Measurements from ENCODE around the gene STBD1. TPM values are rescaled to one million over a fixed set of nuclear protein-coding genes. Genes with fewer than 3 reads are reported as not detected.

Gene STBD1
- polyA plus RNA-seq, 1 donor from 2014 or later, result not detected

DNA sequence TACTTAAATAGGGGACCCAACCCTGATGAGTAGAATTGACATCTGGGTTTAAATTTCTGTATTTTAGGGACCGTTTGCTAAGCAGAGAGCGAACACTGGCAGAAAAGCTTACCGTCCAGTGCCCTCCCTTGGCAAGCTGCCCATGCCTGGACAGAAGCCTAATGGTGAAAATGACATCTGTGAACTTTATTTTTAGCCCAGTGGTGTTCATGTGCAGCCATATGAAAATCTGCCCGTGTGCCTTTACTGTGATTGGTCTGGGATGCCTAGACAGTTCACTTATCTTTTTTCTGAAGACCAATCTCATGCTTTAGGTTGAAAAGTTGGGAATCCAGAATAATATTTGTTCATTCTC lies 1.1 kb downstream of the STBD1 start:
- Histone ChIP-seq H3K4me3 (ENCODE audit: low read length) (no peak overlapping the region), H3K9me3 (ENCODE audit: low read length) (no peaks in the 10 kb centered on the region), H3K27ac (ENCODE audit: low read length) (no peak overlapping the region), H3K36me3 (ENCODE audit: insufficient read depth, low read length) (no peaks in the 10 kb centered on the region), H3K79me2 (replicated peaks; ENCODE audit: insufficient read depth, low read length) (no peaks in the 10 kb centered on the region), H4K20me1 (ENCODE audit: insufficient read depth) (no peaks in the 10 kb centered on the region), H3F3A (ENCODE audit: insufficient read depth, low read length, poor library complexity, severe bottlenecking) (no peaks in the 10 kb centered on the region), H3K27me3 (ENCODE audit: insufficient read depth, low read depth, low read length) (peaks cover 31% of the 10 kb centered on the region), H3K9me2 (ENCODE audit: insufficient read depth, low read length) (no peaks in the 10 kb centered on the region), H3K9ac (ENCODE audit: low read length) (no peak overlapping the region), H2AFZ (ENCODE audit: low read depth, low read length) (no peak overlapping the region), H3K4me2 (ENCODE audit: low read length) (no peak overlapping the region)
- TF ChIP-seq POLR2AphosphoS5 (IDR thresholded peaks at IDR 0.05), result no peak
- TF ChIP-seq, protein P1, sequence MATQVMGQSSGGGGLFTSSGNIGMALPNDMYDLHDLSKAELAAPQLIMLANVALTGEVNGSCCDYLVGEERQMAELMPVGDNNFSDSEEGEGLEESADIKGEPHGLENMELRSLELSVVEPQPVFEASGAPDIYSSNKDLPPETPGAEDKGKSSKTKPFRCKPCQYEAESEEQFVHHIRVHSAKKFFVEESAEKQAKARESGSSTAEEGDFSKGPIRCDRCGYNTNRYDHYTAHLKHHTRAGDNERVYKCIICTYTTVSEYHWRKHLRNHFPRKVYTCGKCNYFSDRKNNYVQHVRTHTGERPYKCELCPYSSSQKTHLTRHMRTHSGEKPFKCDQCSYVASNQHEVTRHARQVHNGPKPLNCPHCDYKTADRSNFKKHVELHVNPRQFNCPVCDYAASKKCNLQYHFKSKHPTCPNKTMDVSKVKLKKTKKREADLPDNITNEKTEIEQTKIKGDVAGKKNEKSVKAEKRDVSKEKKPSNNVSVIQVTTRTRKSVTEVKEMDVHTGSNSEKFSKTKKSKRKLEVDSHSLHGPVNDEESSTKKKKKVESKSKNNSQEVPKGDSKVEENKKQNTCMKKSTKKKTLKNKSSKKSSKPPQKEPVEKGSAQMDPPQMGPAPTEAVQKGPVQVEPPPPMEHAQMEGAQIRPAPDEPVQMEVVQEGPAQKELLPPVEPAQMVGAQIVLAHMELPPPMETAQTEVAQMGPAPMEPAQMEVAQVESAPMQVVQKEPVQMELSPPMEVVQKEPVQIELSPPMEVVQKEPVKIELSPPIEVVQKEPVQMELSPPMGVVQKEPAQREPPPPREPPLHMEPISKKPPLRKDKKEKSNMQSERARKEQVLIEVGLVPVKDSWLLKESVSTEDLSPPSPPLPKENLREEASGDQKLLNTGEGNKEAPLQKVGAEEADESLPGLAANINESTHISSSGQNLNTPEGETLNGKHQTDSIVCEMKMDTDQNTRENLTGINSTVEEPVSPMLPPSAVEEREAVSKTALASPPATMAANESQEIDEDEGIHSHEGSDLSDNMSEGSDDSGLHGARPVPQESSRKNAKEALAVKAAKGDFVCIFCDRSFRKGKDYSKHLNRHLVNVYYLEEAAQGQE (IDR thresholded peaks at IDR 0.05; ENCODE audit: borderline replicate concordance), result no peak
- TF ChIP-seq TAF1 (IDR thresholded peaks at IDR 0.05; ENCODE audit: low read depth), result no peak
- no peak for TF ChIP-seq EP300 (conservative IDR thresholded peaks at IDR 0.05; ENCODE audit: poor library complexity, severe bottlenecking)
- no peak for TF ChIP-seq MXI1 (conservative IDR thresholded peaks at IDR 0.05; ENCODE audit: poor library complexity, severe bottlenecking)
- TF ChIP-seq RAD21 (conservative IDR thresholded peaks at IDR 0.05), result no peak
- TF ChIP-seq EZH2 (IDR thresholded peaks at IDR 0.05; ENCODE audit: borderline replicate concordance, insufficient read depth, low read length, poor library complexity, severe bottlenecking), result no peak
- TF ChIP-seq, protein P2, sequence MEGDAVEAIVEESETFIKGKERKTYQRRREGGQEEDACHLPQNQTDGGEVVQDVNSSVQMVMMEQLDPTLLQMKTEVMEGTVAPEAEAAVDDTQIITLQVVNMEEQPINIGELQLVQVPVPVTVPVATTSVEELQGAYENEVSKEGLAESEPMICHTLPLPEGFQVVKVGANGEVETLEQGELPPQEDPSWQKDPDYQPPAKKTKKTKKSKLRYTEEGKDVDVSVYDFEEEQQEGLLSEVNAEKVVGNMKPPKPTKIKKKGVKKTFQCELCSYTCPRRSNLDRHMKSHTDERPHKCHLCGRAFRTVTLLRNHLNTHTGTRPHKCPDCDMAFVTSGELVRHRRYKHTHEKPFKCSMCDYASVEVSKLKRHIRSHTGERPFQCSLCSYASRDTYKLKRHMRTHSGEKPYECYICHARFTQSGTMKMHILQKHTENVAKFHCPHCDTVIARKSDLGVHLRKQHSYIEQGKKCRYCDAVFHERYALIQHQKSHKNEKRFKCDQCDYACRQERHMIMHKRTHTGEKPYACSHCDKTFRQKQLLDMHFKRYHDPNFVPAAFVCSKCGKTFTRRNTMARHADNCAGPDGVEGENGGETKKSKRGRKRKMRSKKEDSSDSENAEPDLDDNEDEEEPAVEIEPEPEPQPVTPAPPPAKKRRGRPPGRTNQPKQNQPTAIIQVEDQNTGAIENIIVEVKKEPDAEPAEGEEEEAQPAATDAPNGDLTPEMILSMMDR (IDR thresholded peaks at IDR 0.05; ENCODE audit: poor library complexity, severe bottlenecking), result no peak
- TF ChIP-seq SMC3 (conservative IDR thresholded peaks at IDR 0.05; ENCODE audit: poor library complexity), result no peak

DNA sequence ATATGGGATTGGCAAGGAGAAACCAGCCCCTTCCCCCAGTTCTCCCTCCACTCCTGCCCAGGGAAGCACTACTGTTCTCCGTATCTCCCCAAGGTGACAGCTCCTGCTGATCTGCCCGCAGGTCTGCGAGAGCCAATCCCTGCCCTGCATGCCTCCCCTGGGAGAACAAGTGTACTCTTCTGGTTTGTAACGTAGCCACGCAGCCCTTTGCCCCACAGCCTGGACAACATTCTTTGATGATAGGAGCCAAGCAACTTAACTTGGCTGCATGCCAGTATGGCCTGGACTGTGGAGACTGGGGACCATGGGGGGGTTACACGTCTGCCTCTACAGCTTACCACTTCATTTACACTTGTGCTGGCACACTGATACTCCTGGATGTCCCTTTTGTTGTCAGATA lies 2.0 kb downstream of the STBD1 start:
- H3K27ac ChIP-seq (ENCODE audit: low read length), result no peak overlapping the region
- no peaks in the 10 kb centered on the region for H3F3A ChIP-seq (ENCODE audit: insufficient read depth, low read length, poor library complexity, severe bottlenecking)
- H3K79me2 ChIP-seq (replicated peaks; ENCODE audit: insufficient read depth, low read length), result no peaks in the 10 kb centered on the region
- TF ChIP-seq, protein P1 (IDR thresholded peaks at IDR 0.05; ENCODE audit: borderline replicate concordance), result no peak
- TF ChIP-seq RAD21 (conservative IDR thresholded peaks at IDR 0.05) (no peak), TAF1 (IDR thresholded peaks at IDR 0.05; ENCODE audit: low read depth) (no peak), POLR2AphosphoS5 (IDR thresholded peaks at IDR 0.05) (no peak), MXI1 (conservative IDR thresholded peaks at IDR 0.05; ENCODE audit: poor library complexity, severe bottlenecking) (no peak)
- TF ChIP-seq, protein P2 (IDR thresholded peaks at IDR 0.05; ENCODE audit: poor library complexity, severe bottlenecking), result no peak
- no peaks in the 10 kb centered on the region for H3K9me2 ChIP-seq (ENCODE audit: insufficient read depth, low read length)
- no peak overlapping the region for H3K4me3 ChIP-seq (ENCODE audit: low read length)
- H3K36me3 ChIP-seq (ENCODE audit: insufficient read depth, low read length), result no peaks in the 10 kb centered on the region
- peaks cover 31% of the 10 kb centered on the region for H3K27me3 ChIP-seq (ENCODE audit: insufficient read depth, low read depth, low read length)
- no peaks in the 10 kb centered on the region for H3K9me3 ChIP-seq (ENCODE audit: low read length)
- no peaks in the 10 kb centered on the region for H4K20me1 ChIP-seq (ENCODE audit: insufficient read depth)
- no peak overlapping the region for H3K9ac ChIP-seq (ENCODE audit: low read length)
- H3K4me2 ChIP-seq (ENCODE audit: low read length), result no peak overlapping the region
- no peak overlapping the region for H2AFZ ChIP-seq (ENCODE audit: low read depth, low read length)
